HCT116 (cell line): Measurements from ENCODE around the gene ADAD2. TPM values are rescaled to one million over a fixed set of nuclear protein-coding genes. Genes with fewer than 3 reads are reported as not detected.

Experiments
- ATAC-seq: fragments of 200-7000 bp; cut with Tn5 transposase; 2 replicates; pipeline ENCODE4 v1.9.1; 2020; ENCODE audit warnings: mild to moderate bottlenecking, moderate library complexity
- BruUV-seq: library from RNA; stranded (reverse); fragments of 400-500 nt; replicated peaks from 2 replicates; lab custom pipeline; 2021; lab: Mats Ljungman, UMichigan
- CTCF ChIA-PET: fragments of 300-600 bp; sonication (Branson Sonifier 250); formaldehyde crosslinking; loops from one replicate; lab custom pipeline; 2021; ENCODE audit warnings: antibody characterized with exemption; lab: Charles Lee
- POLR2A ChIA-PET: fragments of 300-600, 350-600 bp; sonication (Branson Sonifier 250); formaldehyde crosslinking; loops from one replicate; lab custom pipeline; 2021; ENCODE audit warnings: antibody characterized with exemption; lab: Charles Lee
- RAD21 ChIA-PET, 2 experiments: fragments of 300-600 bp; sonication (Branson Sonifier 250); formaldehyde crosslinking; loops; one replicate each; lab custom pipeline; 2023; ENCODE audit warnings: low total read pairs in 2 of 2; ENCODE audit not compliant: uncharacterized antibody in 2 of 2, unreplicated experiment in 2 of 2, low non-redundant PET in 1 of 2; lab: Charles Lee
- DNase-seq: peaks from one replicate; pipeline ENCODE4 v3.0.0-alpha.2; 2010; ENCODE audit warnings: low read depth, low spot score
- H2AFZ ChIP-seq: fragments of 200-600 bp; shearing (Covaris generic), sonication (generic); 2 replicates; pipeline ENCODE4 v1.6.1; 2017; ENCODE audit warnings: low read depth, mixed run types, mixed read lengths, antibody characterized with exemption, low read length; ENCODE audit not compliant: poor library complexity, severe bottlenecking
- H3K27ac ChIP-seq: 2 replicates; pipeline ENCODE4 v1.5.1; 2012; ENCODE audit warnings: low read depth, low read length
- H3K27me3 ChIP-seq: fragments of 200-600 bp; sonication (generic); 2 replicates; pipeline ENCODE4 v1.6.1; 2016; ENCODE audit warnings: mixed run types, low read length, mixed read lengths; ENCODE audit not compliant: insufficient read depth
- H3K36me3 ChIP-seq, 2 experiments: fragments of 200-500 bp in 1 of 2; fragments of 200-600 bp in 1 of 2; sonication (Bioruptor generic) in 1 of 2; sonication (generic) in 1 of 2; 2 replicates each; pipeline versions ENCODE4 v1.5.1 to v1.6.1; 2014 to 2016; ENCODE audit warnings: low read length in 2 of 2, inconsistent platforms in 1 of 2, mixed read lengths in 1 of 2, mixed run types in 1 of 2; ENCODE audit not compliant: insufficient read depth in 2 of 2, control insufficient read depth in 1 of 2
- H3K4me1 ChIP-seq, 2 experiments: fragments of 200-600 bp in 1 of 2; sonication (generic) in 1 of 2; 2 replicates each; pipeline versions ENCODE4 v1.5.1 to v1.6.1; 2012 to 2017; ENCODE audit warnings: low read length in 2 of 2, inconsistent platforms in 1 of 2, mild to moderate bottlenecking in 1 of 2, mixed read lengths in 1 of 2, mixed run types in 1 of 2, moderate library complexity in 1 of 2; ENCODE audit not compliant: insufficient read depth in 2 of 2, control insufficient read depth in 1 of 2
- H3K4me2 ChIP-seq: fragments of 200-600 bp; sonication (generic); 2 replicates; pipeline ENCODE4 v1.6.1; 2017; ENCODE audit warnings: mixed run types, low read length, mixed read lengths
- H3K4me3 ChIP-seq, 2 experiments: fragments of 200-600 bp in 1 of 2; sonication (generic) in 1 of 2; replicated peaks in 1 of 2; 2 replicates each; pipeline ENCODE4 v1.5.1; 2011 to 2016; ENCODE audit warnings: low read length in 2 of 2, control low read depth in 1 of 2, low read depth in 1 of 2, mild to moderate bottlenecking in 1 of 2, mixed read lengths in 1 of 2, mixed run types in 1 of 2
- H3K79me2 ChIP-seq: fragments of 200-600 bp; sonication (generic); 2 replicates; pipeline ENCODE4 v1.6.1; 2017; ENCODE audit warnings: mild to moderate bottlenecking, mixed run types, low read length, moderate library complexity, mixed read lengths; ENCODE audit not compliant: insufficient read depth
- H3K9ac ChIP-seq: fragments of 200-600 bp; sonication (generic); 2 replicates; pipeline ENCODE4 v1.6.1; 2016; ENCODE audit warnings: low read length, mixed read lengths
- H3K9me2 ChIP-seq: fragments of 200-600 bp; sonication (generic), shearing (Covaris generic); 2 replicates; pipeline ENCODE4 v1.6.1; 2017; ENCODE audit warnings: mixed run types, mild to moderate bottlenecking, moderate library complexity; ENCODE audit not compliant: insufficient read depth
- H3K9me3 ChIP-seq, 2 experiments: fragments of 200-500 bp in 1 of 2; fragments of 200-600 bp in 1 of 2; sonication (Bioruptor generic) in 1 of 2; sonication (generic) in 1 of 2; 2 replicates each; pipeline ENCODE4 v1.6.1; 2014 to 2017; ENCODE audit warnings: low read length in 2 of 2, mixed read lengths in 2 of 2, inconsistent platforms in 1 of 2, low read depth in 1 of 2, mild to moderate bottlenecking in 1 of 2, mixed run types in 1 of 2, moderate library complexity in 1 of 2; ENCODE audit not compliant: control insufficient read depth in 1 of 2, insufficient read depth in 1 of 2
- H4K20me1 ChIP-seq: fragments of 200-600 bp; sonication (generic), shearing (Covaris generic); 2 replicates; pipeline ENCODE4 v1.6.1; 2017; ENCODE audit warnings: mixed run types, mild to moderate bottlenecking, moderate library complexity; ENCODE audit not compliant: insufficient read depth
- CEBPB ChIP-seq: IDR thresholded peaks from 2 replicates; pipeline ENCODE4 v1.6.1; 2012; ENCODE audit warnings: low read depth
- CTCF ChIP-seq, 3 experiments: fragments of 200-600 bp in 1 of 3; sonication (generic) in 1 of 3; IDR thresholded peaks in 2 of 3; conservative IDR thresholded peaks in 1 of 3; 2 replicates each; pipeline ENCODE4 v1.5.1; 2012 to 2017; ENCODE audit warnings: low read depth in 2 of 3, low read length in 2 of 3, antibody characterized with exemption in 1 of 3, borderline replicate concordance in 1 of 3, control low read depth in 1 of 3, mild to moderate bottlenecking in 1 of 3, mixed read lengths in 1 of 3, mixed run types in 1 of 3, moderate library complexity in 1 of 3; ENCODE audit not compliant: insufficient read depth in 1 of 3
- EGR1 ChIP-seq: IDR thresholded peaks from 2 replicates; pipeline ENCODE4 v1.6.1; 2012; ENCODE audit warnings: low read depth
- ELF1 ChIP-seq: IDR thresholded peaks from 2 replicates; pipeline ENCODE4 v1.6.1; 2012; ENCODE audit warnings: low read depth, borderline replicate concordance
- FOSL1 ChIP-seq: IDR thresholded peaks from 2 replicates; pipeline ENCODE4 v1.6.1; 2012; ENCODE audit warnings: low read depth
- JUND ChIP-seq: IDR thresholded peaks from 2 replicates; pipeline ENCODE4 v1.6.1; 2012
- POLR2A ChIP-seq: IDR thresholded peaks from 2 replicates; pipeline ENCODE4 v1.7.0; 2011; ENCODE audit warnings: borderline replicate concordance; ENCODE audit not compliant: insufficient read depth, insufficient read length; ENCODE audit errors: extremely low read depth
- POLR2AphosphoS5 ChIP-seq: IDR thresholded peaks from 2 replicates; pipeline ENCODE4 v1.6.1; 2011; ENCODE audit warnings: mild to moderate bottlenecking, low read depth, low read length, moderate library complexity
- SP1 ChIP-seq: IDR thresholded peaks from 2 replicates; pipeline ENCODE4 v1.6.1; 2012; ENCODE audit warnings: low read depth
- TCF7L2 ChIP-seq: IDR thresholded peaks from 2 replicates; pipeline ENCODE4 v1.7.0; 2011; ENCODE audit warnings: borderline replicate concordance, inconsistent platforms; ENCODE audit not compliant: insufficient read depth, insufficient read length; ENCODE audit errors: extremely low read depth
- intact Hi-C: fragments of 100-400 bp; cut with micrococcal nuclease; formaldehyde crosslinking; loops from 2 replicates; pipeline ENCODE4 v1.10.0; 2022
- total RNA-seq: library from RNA; stranded (reverse); gene quantifications from one replicate; pipeline ENCODE4 v1.2.1, GENCODE V29; 2021; ENCODE audit not compliant: unreplicated experiment
- TF ChIP-seq, protein P1 (sequence below): IDR thresholded peaks from 2 replicates; pipeline ENCODE4 v1.6.1; 2012

ADAD2 gene
- total RNA-seq, 1 experiment from 2014 or later, result not detected

GRCh38 chr16:84244728-84245127 lies 53.8 kb downstream of the ADAD2 start (continued):
- TF ChIP-seq POLR2A (no peak), CTCF (IDR thresholded peaks at IDR 0.05 in 2 of 3, conservative IDR thresholded peaks at IDR 0.05 in 1 of 3; ENCODE audit: borderline replicate concordance in 1 of 3, insufficient read depth in 1 of 3, low read depth in 2 of 3, low read length in 2 of 3) (no peak), CEBPB (no peak), FOSL1 (no peak), ELF1 (no peak), POLR2AphosphoS5 (no peak), TCF7L2 (no peak), JUND (no peak), EGR1 (no peak)
- TF ChIP-seq, protein P1, sequence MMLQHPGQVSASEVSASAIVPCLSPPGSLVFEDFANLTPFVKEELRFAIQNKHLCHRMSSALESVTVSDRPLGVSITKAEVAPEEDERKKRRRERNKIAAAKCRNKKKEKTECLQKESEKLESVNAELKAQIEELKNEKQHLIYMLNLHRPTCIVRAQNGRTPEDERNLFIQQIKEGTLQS, result no peak
- TF ChIP-seq, all 23 proteins: peak for 0

GRCh38 chr16:84245956-84246678 lies 55.2 kb downstream of the ADAD2 start:
- H3K36me3 ChIP-seq, result no peaks in the 10 kb centered on the region
- no peaks in the 10 kb centered on the region for H3K27me3 ChIP-seq
- no peaks in the 10 kb centered on the region for H4K20me1 ChIP-seq
- DNase-seq (no peak), ATAC-seq (no peak)
- no peak overlapping the region for H3K4me3 ChIP-seq
- no peaks in the 10 kb centered on the region for H3K79me2 ChIP-seq
- intact Hi-C loops, result no loop called here
- CTCF ChIA-PET, result interaction anchor here (0.5 to 1.7 kb wide), 2 partner anchors 27 to 59 kb away, joined by 3 to 6 read pairs; partner anchors contain the start of gene TAF1C
- no peak overlapping the region for H3K4me2 ChIP-seq
- RAD21 ChIA-PET, result no interaction called here
- no TSS peak for BruUV-seq
- no peak overlapping the region for H3K9ac ChIP-seq
- TF ChIP-seq TCF7L2, result no peak
- TF ChIP-seq FOSL1, result no peak
- no peak for TF ChIP-seq SP1
- no peak for TF ChIP-seq CEBPB
- no peak overlapping the region for H2AFZ ChIP-seq
- no peaks in the 10 kb centered on the region for H3K9me2 ChIP-seq
- no peaks in the 10 kb centered on the region for H3K9me3 ChIP-seq
- POLR2A ChIA-PET, result interaction anchor here (0.6 kb wide), 1 partner anchor 14 kb away, joined by 3 read pairs; no protein-coding TSS in a partner anchor
- no peak overlapping the region for H3K27ac ChIP-seq
- peaks cover 0 to 6% of the 10 kb centered on the region in 2 experiments; a peak in 1 of 4 replicates for H3K4me1 ChIP-seq
